GM21723 (cell line): ENCODE results near the gene RPS19.
"Not testable (repeated sequence)": the region's sequence is repeated elsewhere in the genome, so short reads cannot be mapped to it uniquely, and the experiment has no call there.

Experiments
- ATAC-seq: cut with Tn5 transposase; IDR thresholded peaks from one replicate; pipeline ENCODE4 v1.9.1; 2021; ENCODE audit warnings: mild to moderate bottlenecking, moderate library complexity; ENCODE audit not compliant: unreplicated experiment

The RPS19 gene

DNA sequence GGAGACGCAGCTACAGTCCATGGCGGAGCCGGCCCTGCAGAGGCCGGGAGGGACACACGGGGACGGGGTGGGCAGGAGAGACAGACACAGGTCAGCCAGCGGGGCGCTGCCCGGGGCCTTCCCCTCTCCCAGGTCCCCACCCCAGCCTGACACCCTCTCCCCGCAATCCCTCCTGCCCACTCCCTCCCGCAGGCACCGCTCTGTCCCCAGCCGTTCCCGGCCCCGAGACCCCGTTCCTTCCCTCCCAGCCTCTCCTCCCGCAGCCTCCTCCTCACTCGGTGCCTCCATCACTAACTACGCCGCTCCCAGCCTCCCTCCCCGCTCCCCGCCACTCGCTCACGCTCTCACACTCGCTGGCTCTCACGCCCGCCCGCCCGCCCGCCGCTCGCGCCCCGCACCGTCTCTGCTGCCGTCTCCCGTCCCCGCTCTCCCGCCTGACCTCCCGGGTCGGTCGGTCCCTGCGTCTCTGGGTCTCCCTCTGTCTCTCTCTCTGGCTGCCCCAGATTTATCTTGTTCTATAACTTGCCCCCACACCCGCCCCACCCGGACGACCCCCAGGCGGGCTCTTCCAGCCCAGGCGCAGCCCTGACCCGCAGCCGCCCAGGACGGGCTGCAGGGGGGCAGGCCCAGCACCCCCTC is 53.0 kb downstream of the RPS19 start:
- ATAC-seq, result no peak

DNA sequence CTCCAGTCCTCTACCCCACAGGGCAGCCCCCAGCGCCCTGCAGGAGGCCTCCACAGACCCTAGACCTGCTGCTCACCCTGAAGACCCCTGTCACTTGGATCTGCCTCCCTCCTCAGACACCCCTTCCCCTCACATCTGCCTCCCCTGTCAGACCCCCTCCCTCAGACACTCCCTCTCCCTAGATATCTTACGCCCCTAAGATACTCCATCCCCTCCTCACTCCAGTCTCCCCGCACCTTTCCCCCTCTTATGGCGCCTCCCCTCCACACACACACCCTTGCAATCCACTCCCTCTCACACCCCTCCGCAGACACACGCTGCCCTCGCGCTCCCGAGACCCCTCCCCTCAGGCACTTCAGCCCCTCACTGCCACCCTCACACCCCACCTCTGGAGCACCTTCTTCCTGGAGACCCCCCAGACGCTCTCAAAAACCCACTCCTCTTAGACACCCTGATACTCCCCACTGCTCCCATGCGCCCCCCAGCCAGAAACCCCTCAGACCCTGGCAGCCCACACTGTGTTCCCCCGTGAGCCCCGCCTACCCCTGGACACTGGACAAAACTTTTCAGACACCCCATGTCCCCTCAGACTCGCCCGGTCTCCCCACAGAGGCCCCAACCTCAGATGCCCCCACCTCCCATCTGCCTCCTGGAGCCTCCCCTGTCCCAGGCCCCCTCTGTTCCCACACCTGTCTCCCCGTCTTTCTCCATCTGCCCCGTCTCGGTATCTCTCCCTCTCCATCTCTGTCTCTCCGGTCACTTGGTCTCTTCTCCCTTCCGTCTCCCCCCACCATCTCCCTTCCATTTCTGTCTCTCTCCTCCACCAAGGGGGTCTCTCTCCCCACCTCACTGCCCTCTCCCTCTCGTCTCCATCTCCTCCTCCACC is 53.7 kb downstream of the RPS19 start:
- no peak for ATAC-seq

DNA sequence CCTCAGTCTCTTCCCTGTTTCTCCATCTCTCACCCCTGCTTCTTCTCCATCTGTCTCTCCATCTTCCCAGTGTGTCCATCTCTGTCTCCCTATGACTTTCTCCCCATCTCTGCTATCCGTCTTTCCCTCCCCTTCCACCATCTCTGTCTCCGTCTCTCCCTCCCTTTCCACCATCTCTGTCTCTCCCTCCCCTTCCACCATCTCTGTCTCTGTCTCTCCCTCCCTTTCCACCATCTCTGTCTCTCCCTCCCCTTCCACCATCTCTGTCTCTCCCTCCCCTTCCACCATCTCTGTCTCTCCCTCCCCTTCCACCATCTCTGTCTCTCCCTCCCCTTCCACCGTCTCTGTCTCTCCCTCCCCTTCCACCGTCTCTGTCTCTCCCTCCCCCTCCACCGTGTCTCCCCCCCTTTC is 54.4 kb downstream of the RPS19 start:
- not testable (repeated sequence) for ATAC-seq

DNA sequence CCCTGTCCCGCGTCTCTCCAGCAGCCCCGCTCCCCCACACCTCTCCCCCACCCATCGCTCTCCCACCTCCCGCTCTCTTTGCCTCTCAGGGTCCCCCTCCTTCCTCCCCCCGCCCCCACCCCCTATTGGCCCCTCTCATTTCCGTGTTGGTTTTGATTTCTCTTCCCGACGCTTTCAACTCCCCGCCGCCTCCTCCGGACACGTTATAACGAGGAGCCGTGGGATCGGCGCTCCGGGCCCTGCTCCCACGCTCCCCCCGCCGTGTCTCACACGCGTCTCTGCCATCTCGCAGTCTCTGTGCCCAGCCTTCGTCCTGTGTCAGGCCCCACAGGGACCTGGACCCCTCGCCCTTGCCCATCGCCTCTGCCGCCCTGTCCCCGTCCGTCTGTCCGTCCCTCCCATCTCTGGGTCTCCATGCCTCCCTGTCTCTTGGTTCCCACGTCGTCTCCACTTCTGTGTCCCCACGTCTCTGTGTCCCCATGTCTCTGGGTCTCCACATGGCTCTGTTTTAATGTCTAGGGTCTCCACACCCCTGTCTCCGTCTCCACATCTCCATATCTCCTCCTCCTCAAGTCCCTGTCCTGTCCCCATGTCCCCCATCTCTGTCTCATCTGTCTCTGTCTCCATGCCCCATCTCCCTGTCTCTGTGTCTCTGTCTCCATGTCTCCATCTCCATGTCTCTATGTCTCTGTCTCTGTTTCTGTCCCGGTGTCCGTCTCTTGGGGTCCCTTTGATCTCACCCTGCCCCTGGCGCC is 55.1 kb downstream of the RPS19 start:
- ATAC-seq, result no peak

DNA sequence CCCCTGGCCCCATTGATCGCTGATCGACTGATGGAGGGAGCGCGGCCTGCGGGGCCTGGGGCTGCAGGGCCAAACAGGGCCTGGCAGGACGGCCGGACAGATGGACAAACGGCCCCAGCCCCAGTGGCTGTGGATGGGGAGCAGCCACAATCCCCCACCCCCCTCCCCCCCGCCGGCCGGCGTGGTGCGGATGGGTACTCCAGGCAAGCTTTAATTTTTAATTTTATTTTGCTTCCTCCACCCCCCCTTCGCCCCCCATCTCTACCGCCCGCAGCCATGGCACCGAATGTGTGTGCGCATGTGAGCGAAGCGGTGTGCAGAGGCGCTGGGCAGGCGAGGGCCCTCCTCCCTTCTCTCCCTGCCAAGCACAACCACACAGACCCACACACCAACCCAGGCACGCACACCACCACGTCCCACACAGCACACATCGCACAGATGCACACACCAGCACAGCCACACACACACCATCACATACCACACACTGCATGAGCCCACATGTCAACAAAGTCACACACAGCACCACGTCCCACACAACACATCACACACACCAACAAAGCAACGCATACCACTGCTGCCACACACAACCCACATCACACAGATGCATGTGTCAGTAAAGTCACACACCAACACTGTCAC is 55.8 kb downstream of the RPS19 start:
- no peak for ATAC-seq

DNA sequence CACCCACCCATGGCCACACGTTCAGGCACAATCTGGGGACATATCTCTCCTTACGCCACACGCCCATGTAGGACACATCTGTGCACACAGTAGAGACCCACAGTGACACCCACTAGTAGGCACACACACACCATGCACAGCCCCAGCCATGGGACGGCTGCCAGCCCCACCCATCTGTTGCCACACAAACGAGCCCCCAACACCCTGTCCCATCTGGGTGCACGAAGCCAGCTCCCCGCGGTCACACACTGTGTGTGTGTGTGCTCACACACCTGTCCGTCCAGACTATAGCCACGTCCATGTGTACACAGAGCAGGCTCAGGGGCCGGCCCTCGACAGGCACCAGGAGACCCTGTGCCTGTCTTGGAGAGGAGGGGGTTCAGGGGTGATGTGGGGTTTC is 57.6 kb downstream of the RPS19 start:
- no peak for ATAC-seq

DNA sequence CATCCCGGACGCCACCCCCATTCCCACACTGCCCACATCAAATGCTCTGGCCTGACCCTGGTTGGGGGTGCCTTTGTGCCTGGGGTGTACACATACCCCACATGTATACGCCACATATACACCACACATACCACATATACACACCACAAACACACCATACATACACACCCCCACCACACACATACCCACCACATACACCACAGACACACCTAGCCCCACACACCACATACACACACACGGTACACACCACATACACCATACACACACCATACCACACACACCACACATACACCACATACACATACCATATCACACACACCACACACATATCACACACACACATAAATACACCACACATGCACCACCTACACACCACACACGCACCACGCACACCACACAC is 58.0 kb downstream of the RPS19 start:
- ATAC-seq, result no peak

DNA sequence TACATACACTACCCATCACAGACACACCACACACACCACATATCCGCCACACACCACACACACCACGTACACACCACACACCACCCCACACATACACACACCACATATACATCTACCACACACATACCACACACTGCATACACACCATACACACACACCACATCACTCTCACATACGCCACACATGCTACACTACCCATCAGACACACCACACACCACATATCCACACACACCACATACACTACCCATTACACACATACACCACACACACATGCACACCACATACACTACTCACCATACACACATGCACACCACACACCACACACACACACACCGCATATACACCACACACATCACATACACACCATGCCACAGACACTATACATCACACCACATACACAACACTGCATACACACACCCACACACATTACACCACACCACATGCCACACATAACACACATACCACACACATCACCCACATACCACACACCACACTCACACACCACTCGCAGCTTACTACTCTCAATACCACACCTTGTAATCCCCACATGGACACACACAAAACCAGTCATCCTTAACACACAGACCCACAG is 58.7 kb downstream of the RPS19 start:
- no peak for ATAC-seq

DNA sequence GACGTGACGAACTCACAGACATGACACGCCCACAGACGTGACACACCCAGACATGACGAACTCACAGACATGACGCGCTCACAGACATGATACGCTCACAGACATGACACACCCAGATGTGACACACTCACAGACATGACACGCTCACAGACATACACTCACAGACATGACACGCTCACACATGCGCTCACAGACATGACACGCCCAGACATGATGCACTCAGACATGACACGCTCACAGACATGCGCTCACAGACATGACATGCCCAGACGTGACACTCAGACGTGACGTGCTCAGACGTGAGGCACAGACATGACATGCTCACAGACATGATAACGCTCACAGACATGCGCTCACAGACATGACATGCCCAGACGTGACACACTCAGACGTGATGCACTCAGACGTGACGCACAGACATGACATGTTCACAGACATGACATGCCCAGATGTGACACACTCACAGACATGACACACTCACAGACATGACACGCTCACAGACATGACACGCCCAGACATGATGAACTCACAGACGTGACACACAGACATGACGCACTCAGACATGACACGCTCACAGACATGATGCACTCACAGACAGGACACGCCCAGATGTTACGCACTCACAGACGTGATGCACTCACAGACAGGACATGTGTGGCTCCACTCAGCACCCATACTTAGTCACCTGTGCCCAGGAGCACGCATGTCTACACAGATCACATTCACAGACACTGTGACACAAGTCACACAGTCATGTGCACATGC is 60.1 kb downstream of the RPS19 start:
- ATAC-seq, result no peak

DNA sequence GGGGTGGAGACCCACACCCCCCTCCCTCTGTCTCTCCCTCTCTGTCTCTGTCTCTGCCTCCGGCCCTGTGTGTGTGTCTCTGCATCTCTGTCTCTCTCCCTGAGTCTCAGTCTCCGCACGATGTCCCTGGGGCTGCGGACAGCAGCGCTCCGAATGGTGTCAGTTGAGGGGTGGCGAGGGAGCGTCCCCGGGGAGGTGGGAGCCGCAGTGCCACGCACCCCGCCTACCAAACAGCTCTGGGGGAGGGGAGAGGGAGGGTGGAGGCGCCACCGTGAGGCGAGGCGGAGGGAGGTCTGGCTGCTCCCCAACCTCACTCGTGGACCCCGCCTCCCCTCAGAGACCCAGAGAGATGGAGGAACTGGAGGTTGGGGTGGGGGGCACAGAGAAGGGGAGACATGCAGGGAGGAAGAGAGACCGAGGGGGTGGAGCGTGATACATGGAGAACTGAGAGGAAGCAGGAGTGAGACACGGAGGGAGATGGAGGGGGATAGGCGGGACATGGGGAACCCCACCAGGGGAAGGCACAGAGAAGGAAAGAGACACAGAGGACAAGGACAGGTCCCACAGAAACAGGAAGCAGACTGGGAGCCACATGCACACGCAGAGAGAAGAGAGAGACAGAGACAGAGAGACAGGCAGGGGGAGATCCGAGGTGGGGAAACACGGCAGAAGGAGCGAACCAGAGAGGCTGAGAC is 61.0 kb downstream of the RPS19 start:
- ATAC-seq, result no peak

DNA sequence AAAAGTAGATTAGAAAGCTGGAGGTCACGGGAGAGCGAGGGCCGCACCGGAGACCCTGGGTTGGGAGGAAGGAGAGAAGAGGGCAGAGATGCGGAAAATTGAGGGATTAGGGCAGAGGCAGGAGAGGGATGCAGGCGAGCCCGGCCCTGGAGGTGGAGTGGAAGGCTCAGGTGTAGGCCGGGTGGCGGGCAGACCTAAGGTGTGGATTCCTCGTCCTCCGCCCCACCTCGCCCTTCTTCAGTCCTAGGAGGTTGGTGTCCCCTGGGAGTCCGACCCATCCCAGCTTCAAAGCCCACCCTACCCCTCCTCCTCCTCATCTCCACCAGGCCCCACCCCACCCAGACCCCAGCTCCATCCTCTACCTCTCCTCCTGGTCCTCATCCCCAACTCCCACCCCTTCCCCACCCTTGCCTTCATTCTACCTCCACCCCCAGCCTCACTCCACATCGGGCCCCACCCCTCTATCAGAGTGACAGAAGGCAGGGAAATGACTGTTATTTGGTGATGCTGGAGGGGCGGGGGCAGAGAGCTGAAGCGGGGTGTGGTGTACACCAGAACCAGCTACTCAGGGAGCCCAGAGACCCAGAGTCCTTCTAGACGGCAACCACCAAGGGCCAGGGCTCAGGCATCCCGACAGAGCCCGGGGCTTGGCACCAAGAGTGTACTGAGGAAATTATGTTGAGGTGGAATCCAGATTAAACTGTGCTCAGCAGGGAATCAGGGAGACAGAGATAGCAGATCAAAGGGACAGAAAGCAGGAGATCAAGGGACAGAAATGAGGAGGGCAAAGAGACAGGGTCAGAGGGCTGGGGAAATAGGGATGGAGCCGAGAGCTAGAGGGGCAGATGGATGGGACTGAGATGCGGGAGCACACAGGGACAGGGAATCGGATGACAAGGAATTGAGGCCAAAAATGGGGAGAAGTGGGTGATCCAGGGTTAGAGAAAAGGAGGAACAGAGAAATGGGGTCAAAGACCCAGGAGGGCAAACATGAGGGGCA is 61.8 kb downstream of the RPS19 start:
- no peak for ATAC-seq
